GM18861 (cell line): Measurements from ENCODE around the gene MYOM3.

Experiments used
- ATAC-seq: cut with Tn5 transposase; IDR thresholded peaks from one replicate; pipeline ENCODE4 v1.9.1; 2021; ENCODE audit not compliant: unreplicated experiment

Gene MYOM3

GRCh38 chr1:24139222-24139489 is 27.2 kb upstream of the MYOM3 start:
- no peak for ATAC-seq

- no peak for ATAC-seq
Observed at GRCh38 chr1:24138476-24139221, 26.7 kb upstream of the MYOM3 start.

GRCh38 chr1:24136956-24137539 is 25.1 kb upstream of the MYOM3 start:
- ATAC-seq: no peak

- no peak for ATAC-seq
Observed at GRCh38 chr1:24134376-24134775, 22.4 kb upstream of the MYOM3 start.

GRCh38 chr1:24133819-24134218 is 21.9 kb upstream of the MYOM3 start:
- ATAC-seq: no peak

GRCh38 chr1:24130385-24130784 is 18.4 kb upstream of the MYOM3 start:
- ATAC-seq: no peak

- no peak for ATAC-seq
Observed at GRCh38 chr1:24127801-24128363, 15.9 kb upstream of the MYOM3 start.

- ATAC-seq: no peak
Observed at GRCh38 chr1:24127134-24127800, 15.3 kb upstream of the MYOM3 start.

- no peak for ATAC-seq
Observed at GRCh38 chr1:24126672-24127023, 14.7 kb upstream of the MYOM3 start.

GRCh38 chr1:24126018-24126671 is 14.2 kb upstream of the MYOM3 start:
- ATAC-seq: no peak

- no peak for ATAC-seq
Observed at GRCh38 chr1:24125456-24125855, 13.5 kb upstream of the MYOM3 start.

- ATAC-seq: no peak
Observed at GRCh38 chr1:24124980-24125379, 13.0 kb upstream of the MYOM3 start.

GRCh38 chr1:24123611-24124010 is 11.7 kb upstream of the MYOM3 start:
- ATAC-seq: no peak

GRCh38 chr1:24122776-24123175 is 10.8 kb upstream of the MYOM3 start:
- ATAC-seq: no peak

- ATAC-seq: no peak
Observed at GRCh38 chr1:24121406-24121805, 9.5 kb upstream of the MYOM3 start.

- ATAC-seq: no peak
Observed at GRCh38 chr1:24120965-24121364, 9.0 kb upstream of the MYOM3 start.

- no peak for ATAC-seq
Observed at GRCh38 chr1:24119859-24120756, 8.2 kb upstream of the MYOM3 start.

- ATAC-seq: no peak
Observed at GRCh38 chr1:24119489-24119858, 7.5 kb upstream of the MYOM3 start.

- ATAC-seq: no peak
Observed at GRCh38 chr1:24118410-24119242, 6.7 kb upstream of the MYOM3 start.
